PC-3 (cell line): Measurements from ENCODE around the gene TMEM163.

Experiments
- CTCF ChIP-seq: fragments of 300-600 bp; sonication (generic); conservative IDR thresholded peaks from 2 replicates; pipeline ENCODE4 v1.5.1; 2017; ENCODE audit warnings: antibody characterized with exemption, low read depth, mild to moderate bottlenecking, low read length
- EZH2phosphoT487 ChIP-seq: fragments of 300-600 bp; sonication (generic); IDR thresholded peaks from 2 replicates; pipeline ENCODE4 v1.6.1; 2018; ENCODE audit warnings: mild to moderate bottlenecking, antibody characterized with exemption, low read length, borderline replicate concordance

- TF ChIP-seq CTCF (no peak), EZH2phosphoT487 (no peak)
Measured at GRCh38 chr2:134667541-134667940, 51.3 kb downstream of the TMEM163 start.
